HEK293 (cell line): ENCODE measurements around the gene HDAC11.

Experiments used
- CTCF ChIA-PET: fragments of 350-600 bp; formaldehyde crosslinking; extraction: SDS; loops from one replicate; lab custom pipeline; 2021; ENCODE audit warnings: antibody characterized with exemption; lab: Yijun Ruan, JAX
- POLR2A ChIA-PET: fragments of 300-600 bp; formaldehyde crosslinking; extraction: SDS; loops from one replicate; lab custom pipeline; 2020; ENCODE audit warnings: antibody characterized with exemption, inconsistent platforms; lab: Yijun Ruan, JAX
- H3K27ac ChIP-seq: fragments of 200-500 bp; sonication (Bioruptor generic); 2 replicates; pipeline ENCODE4 v1.5.1; 2014; ENCODE audit warnings: low read depth, low read length, control low read depth, inconsistent platforms; ENCODE audit errors: extremely low read depth
- H3K36me3 ChIP-seq, 2 experiments: fragments of 200-500 bp in 1 of 2; sonication (Bioruptor generic) in 1 of 2; 1 replicate in 1 of 2; 2 replicates in 1 of 2; pipeline ENCODE4 v1.5.1; 2014 to 2017; ENCODE audit warnings: inconsistent platforms in 2 of 2, low read length in 2 of 2; ENCODE audit not compliant: control insufficient read depth in 2 of 2, insufficient read depth in 1 of 2
- H3K4me1 ChIP-seq: fragments of 200-500 bp; sonication (Bioruptor generic); 2 replicates; pipeline ENCODE4 v1.5.1; 2014; ENCODE audit warnings: mild to moderate bottlenecking, low read length, inconsistent platforms; ENCODE audit not compliant: control insufficient read depth, insufficient read depth
- H3K4me3 ChIP-seq: 2 replicates; pipeline ENCODE4 v1.5.1; 2011; ENCODE audit warnings: low read depth, mild to moderate bottlenecking, control low read depth, low read length, moderate library complexity
- H3K9me3 ChIP-seq: fragments of 200-500 bp; sonication (Bioruptor generic); 2 replicates; pipeline ENCODE4 v1.5.1; 2014; ENCODE audit warnings: low read depth, low read length, inconsistent platforms; ENCODE audit not compliant: control insufficient read depth, insufficient read depth
- EGR2 ChIP-seq: fragments of 450-650 bp; formaldehyde crosslinking; IDR thresholded peaks from 2 replicates; pipeline ENCODE4 v1.5.1; 2016; ENCODE audit warnings: low read depth, missing biosample characterization, missing genetic modification characterization
- HIC1 ChIP-seq: fragments of 450-650 bp; formaldehyde crosslinking; IDR thresholded peaks from 2 replicates; pipeline ENCODE4 v1.5.1; 2016; ENCODE audit warnings: missing biosample characterization, missing genetic modification characterization
- KLF16 ChIP-seq: fragments of 450-650 bp; formaldehyde crosslinking; IDR thresholded peaks from 2 replicates; pipeline ENCODE4 v1.5.1; 2017; ENCODE audit warnings: missing biosample characterization, missing genetic modification characterization
- SALL2 ChIP-seq: fragments of 450-650 bp; formaldehyde crosslinking; IDR thresholded peaks from 2 replicates; pipeline ENCODE4 v1.5.0; 2017; ENCODE audit warnings: missing biosample characterization, mild to moderate bottlenecking, missing genetic modification characterization, borderline replicate concordance
- SCRT1 ChIP-seq: fragments of 450-650 bp; formaldehyde crosslinking; IDR thresholded peaks from 2 replicates; pipeline ENCODE4 v1.5.1; 2016; ENCODE audit warnings: missing biosample characterization, missing genetic modification characterization, borderline replicate concordance
- SCRT2 ChIP-seq: fragments of 450-650 bp; formaldehyde crosslinking; IDR thresholded peaks from 2 replicates; pipeline ENCODE4 v1.5.1; 2016; ENCODE audit warnings: missing biosample characterization, missing genetic modification characterization
- ZBTB44 ChIP-seq: fragments of 450-650 bp; IDR thresholded peaks from 2 replicates; pipeline ENCODE4 v1.5.1; 2018; ENCODE audit warnings: missing biosample characterization, mild to moderate bottlenecking, missing genetic modification characterization
- ZFHX2 ChIP-seq: fragments of 450-650 bp; formaldehyde crosslinking; conservative IDR thresholded peaks from 2 replicates; pipeline ENCODE4 v1.5.1; 2016; ENCODE audit warnings: missing biosample characterization, missing genetic modification characterization
- ZNF114 ChIP-seq: fragments of 450-650 bp; formaldehyde crosslinking; IDR thresholded peaks from 2 replicates; pipeline ENCODE4 v1.5.0; 2017; ENCODE audit warnings: missing biosample characterization, missing genetic modification characterization
- ZNF146 ChIP-seq: fragments of 450-650 bp; formaldehyde crosslinking; IDR thresholded peaks from 2 replicates; pipeline ENCODE4 v1.5.1; 2016; ENCODE audit warnings: missing biosample characterization, missing genetic modification characterization
- ZNF184 ChIP-seq: fragments of 450-650 bp; IDR thresholded peaks from 2 replicates; pipeline ENCODE4 v1.5.1; 2018; ENCODE audit warnings: missing biosample characterization, mild to moderate bottlenecking, missing genetic modification characterization
- ZNF416 ChIP-seq: fragments of 450-650 bp; formaldehyde crosslinking; IDR thresholded peaks from 2 replicates; pipeline ENCODE4 v1.5.1; 2016; ENCODE audit warnings: missing biosample characterization, missing genetic modification characterization
- ZNF580 ChIP-seq: fragments of 450-650 bp; formaldehyde crosslinking; IDR thresholded peaks from 2 replicates; pipeline ENCODE4 v1.5.1; 2016; ENCODE audit warnings: missing biosample characterization, missing genetic modification characterization
- ZNF645 ChIP-seq: fragments of 450-650 bp; formaldehyde crosslinking; IDR thresholded peaks from 2 replicates; pipeline ENCODE4; 2016; ENCODE audit warnings: missing biosample characterization, missing genetic modification characterization

HDAC11 gene

GRCh38 chr3:13535905-13536304 lies 55.8 kb downstream of the HDAC11 start:
- ChIA-PET POLR2A (no interaction called here), CTCF (no interaction called here)
- no peaks in the 10 kb centered on the region for H3K4me1 ChIP-seq
- no peak overlapping the region for H3K4me3 ChIP-seq
- TF ChIP-seq ZFHX2 (peak; percentile 46), EGR2 (tag by site-specific recombination) (peak; percentile 49; the same call in 1 of the 2 replicates), ZBTB44 (tag by site-specific recombination) (no peak)
- no peaks in the 10 kb centered on the region for H3K9me3 ChIP-seq
- no peaks in the 10 kb centered on the region for H3K36me3 ChIP-seq
- H3K27ac ChIP-seq = no peak overlapping the region

- CTCF ChIA-PET = interaction anchor here (0.6 kb wide), 1 partner anchor 110 kb away, joined by 3 read pairs; no protein-coding TSS in a partner anchor
- POLR2A ChIA-PET = no interaction called here
- Histone ChIP-seq H3K36me3 (no peaks in the 10 kb centered on the region), H3K9me3 (no peaks in the 10 kb centered on the region), H3K4me1 (no peaks in the 10 kb centered on the region), H3K27ac (no peak overlapping the region), H3K4me3 (no peak overlapping the region)
- TF ChIP-seq ZNF114 (tag by site-specific recombination) (no peak), SALL2 (tag by site-specific recombination) (no peak), ZNF184 (tag by site-specific recombination) (no peak), ZNF416 (tag by site-specific recombination) (no peak)
Measured at GRCh38 chr3:13536432-13536831, 56.3 kb downstream of the HDAC11 start.

GRCh38 chr3:13536832-13537231 lies 56.7 kb downstream of the HDAC11 start:
- ChIA-PET POLR2A (no interaction called here), CTCF (interaction anchor here (0.6 kb wide), 2 partner anchors 75 to 110 kb away, joined by 3 read pairs; no protein-coding TSS in a partner anchor)
- H3K4me1 ChIP-seq = no peaks in the 10 kb centered on the region
- no peak overlapping the region for H3K4me3 ChIP-seq
- no peak for TF ChIP-seq ZNF645 (tag by site-specific recombination)
- H3K9me3 ChIP-seq = no peaks in the 10 kb centered on the region
- no peaks in the 10 kb centered on the region for H3K36me3 ChIP-seq
- no peak overlapping the region for H3K27ac ChIP-seq

GRCh38 chr3:13537244-13537908 lies 57.3 kb downstream of the HDAC11 start:
- POLR2A ChIA-PET = no interaction called here
- peak; percentile 86 for TF ChIP-seq SCRT2 (tag by site-specific recombination)
- peak; percentile 98 for TF ChIP-seq ZNF146 (tag by site-specific recombination)
- TF ChIP-seq HIC1 = no peak
- TF ChIP-seq SCRT1 (tag by site-specific recombination) = peak; percentile 42; the same call in 1 of the 2 replicates
- TF ChIP-seq ZNF580 (tag by site-specific recombination) = peak; percentile 58; the same call in 1 of the 2 replicates
- TF ChIP-seq KLF16 (tag by site-specific recombination) = no peak
- Histone ChIP-seq H3K4me3 (no peak overlapping the region), H3K36me3 (no peaks in the 10 kb centered on the region), H3K4me1 (no peaks in the 10 kb centered on the region), H3K9me3 (no peaks in the 10 kb centered on the region), H3K27ac (no peak overlapping the region)
- CTCF ChIA-PET = interaction anchor here (0.6 kb wide), 1 partner anchor 75 kb away, joined by 3 read pairs; no protein-coding TSS in a partner anchor
